NCI-H774 (cell line): ENCODE measurements around the gene PRKCI.
"Not testable (repeated sequence)": the region's sequence is repeated elsewhere in the genome, so short reads cannot be mapped to it uniquely, and the experiment has no call there.

ENCODE experiments used
- DNase-seq: peaks from one replicate; lab custom pipeline; 2025; lab: John Stamatoyannopoulos, UW

The PRKCI gene

DNA sequence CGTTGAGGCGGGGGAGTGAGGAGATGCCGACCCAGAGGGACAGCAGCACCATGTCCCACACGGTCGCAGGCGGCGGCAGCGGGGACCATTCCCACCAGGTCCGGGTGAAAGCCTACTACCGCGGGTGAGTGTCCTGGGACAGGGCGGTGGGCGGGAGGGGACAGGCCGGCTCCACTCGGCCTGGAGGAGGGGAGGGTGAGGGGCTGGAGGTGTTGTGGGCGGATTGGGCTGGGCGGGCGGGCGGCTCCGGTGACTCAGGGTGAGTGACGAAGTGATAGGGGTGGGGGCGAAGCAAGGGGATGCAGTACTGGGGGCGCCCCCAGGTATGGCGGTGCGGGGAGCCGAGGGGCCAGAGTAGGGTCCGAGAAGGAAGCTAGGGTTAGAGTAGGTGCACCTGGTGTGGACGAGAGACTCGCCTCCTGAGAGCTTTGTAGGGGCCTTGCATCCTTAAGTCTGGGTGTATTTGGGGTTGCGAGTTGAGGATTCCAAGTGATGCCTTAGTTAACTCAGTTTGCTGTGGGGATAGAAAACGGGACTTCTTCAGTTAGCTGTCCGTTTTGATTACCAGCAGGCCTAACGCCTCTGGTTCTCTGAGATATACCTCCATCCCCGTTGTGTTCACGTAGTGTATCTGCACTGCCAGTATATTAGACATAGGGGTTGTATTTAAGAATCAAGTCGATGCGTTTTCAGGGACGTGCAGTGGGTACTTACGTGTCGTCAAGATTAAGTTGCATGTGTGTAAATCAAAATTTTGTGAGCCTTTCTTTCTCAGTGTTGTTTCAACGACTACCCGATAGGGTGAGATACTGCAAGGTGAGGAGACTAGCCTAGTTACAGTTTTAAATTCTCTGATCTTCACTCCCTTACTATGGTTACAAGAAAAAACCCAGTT lies 670 bp downstream of the PRKCI start:
- DNase-seq, result peak; percentile 26

- no peak for DNase-seq
These were observed 2.9 kb downstream of the PRKCI start for GRCh38 chr3:170225166-170225565.

- DNase-seq, result no peak
These were observed 4.3 kb downstream of the PRKCI start for GRCh38 chr3:170226426-170226960.

GRCh38 chr3:170228093-170228766 lies 6.0 kb downstream of the PRKCI start:
- no peak for DNase-seq

GRCh38 chr3:170232266-170232665 lies 10.0 kb downstream of the PRKCI start:
- DNase-seq, result no peak

DNA sequence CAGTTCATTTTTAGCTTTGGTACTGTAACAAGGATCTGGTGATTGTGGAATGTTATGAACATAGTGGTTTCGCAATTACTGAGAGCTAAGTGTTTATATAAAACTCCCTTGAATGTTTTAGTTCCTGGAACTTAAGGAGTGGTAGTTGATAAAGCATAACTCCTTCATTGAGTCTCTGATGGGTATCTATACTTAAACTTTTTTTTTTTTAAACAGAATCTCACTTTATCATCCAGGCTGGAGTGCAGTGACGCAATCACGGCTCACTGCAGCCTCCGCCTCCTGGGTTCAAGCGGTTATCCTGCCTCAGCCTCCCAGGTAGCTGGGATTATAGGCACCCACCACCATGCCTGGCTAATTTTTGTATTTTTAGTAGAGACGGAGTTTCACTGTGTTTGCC lies 11.3 kb downstream of the PRKCI start:
- no peak for DNase-seq

GRCh38 chr3:170240142-170240541 lies 17.9 kb downstream of the PRKCI start:
- DNase-seq, result no peak

DNA sequence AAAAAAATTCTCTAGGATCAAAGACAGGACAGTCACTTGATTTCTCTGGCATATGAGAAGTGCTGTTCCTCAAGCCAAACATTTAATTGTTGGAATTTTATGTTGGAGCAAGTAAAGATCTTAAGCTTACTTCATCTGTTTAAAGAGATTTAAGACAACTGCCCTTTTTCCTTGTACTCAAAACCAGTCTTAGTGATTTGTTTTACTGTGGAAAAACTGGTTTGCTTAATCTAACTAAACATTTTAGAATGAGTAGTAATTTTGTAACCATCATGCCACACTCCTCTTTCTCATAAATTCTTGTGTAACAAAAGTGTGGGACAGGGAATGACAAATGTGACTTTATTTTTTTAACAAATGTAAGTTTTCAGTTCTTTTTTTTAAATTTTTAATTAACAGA lies 18.4 kb downstream of the PRKCI start:
- DNase-seq, result no peak

DNA sequence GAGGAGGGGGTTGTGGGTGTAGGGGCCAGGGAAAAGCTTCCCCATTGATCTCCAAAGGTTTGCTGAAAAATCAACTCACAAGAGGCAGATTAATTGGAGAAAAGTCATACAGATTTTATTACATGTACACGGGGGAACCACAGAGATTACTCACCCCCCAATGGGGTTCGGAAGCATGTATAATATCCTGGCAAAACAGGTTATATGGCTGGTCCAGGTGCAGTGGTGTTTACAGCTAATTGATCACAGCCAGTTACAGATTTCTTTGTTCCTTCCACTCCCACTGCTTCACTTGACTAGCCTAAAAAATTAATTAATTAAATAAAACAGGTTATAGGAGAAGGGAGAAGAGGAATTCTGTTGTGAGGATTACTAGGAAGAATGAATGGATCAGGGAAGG lies 22.4 kb downstream of the PRKCI start:
- DNase-seq, result peak; percentile 36

- no peak for DNase-seq
These were observed 25.7 kb downstream of the PRKCI start for GRCh38 chr3:170247875-170248274.

DNA sequence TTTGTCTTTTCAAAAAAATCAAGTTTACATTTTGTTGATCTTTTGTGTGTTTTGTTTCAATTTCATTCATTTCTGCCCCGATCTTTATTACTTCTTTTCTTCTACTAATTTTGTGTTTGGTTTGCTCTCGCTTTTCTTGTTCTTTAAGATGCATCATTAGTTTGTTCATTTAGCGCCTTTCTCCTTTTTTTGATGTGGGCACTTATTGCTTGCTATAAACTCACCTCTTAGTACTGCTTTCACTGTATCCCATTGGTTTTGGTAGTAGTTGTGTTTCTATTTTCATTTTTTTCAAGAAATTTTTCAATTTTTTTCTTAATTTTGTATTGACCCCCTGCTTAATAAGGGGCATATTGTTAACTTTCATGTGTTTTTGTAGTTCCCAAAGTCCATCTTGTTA lies 34.4 kb downstream of the PRKCI start:
- DNase-seq, result no peak

DNA sequence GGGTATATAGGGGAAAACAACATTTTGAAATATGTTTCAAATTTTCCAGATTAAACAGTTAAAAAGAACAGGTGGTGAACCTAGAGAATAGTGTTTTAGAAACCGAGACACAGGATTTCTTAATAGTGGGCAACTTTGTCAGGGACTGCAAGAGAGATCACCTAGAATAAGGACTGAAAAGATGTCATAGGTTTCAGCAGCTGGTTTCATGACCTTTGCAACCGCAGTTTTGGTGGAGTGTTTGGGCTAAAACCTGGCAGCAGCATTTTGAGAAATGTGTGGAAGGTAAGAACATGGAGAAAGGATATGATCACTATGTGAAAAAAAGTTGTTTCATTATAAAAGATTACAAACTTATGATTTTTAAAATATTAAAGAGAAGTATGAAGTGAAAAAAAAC lies 34.9 kb downstream of the PRKCI start:
- no peak for DNase-seq

- DNase-seq, result no peak
These were observed 35.9 kb downstream of the PRKCI start for GRCh38 chr3:170258105-170258487.

DNA sequence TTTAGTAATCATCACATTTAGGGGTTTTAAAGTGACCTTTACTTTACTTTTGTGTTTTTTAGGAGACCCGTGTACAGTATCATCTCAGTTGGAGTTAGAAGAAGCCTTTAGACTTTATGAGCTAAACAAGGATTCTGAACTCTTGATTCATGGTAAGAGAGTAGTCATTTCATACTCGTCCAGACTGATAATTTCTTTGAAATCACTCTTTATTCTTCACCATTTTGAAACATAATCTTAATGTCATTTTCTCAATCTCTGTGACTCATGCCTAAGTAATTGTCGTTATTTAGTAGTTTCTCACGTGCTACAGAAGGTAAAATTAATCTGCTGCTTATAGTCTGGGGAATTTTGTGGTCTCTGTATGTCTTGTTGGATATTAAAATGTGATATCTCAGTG lies 37.7 kb downstream of the PRKCI start:
- no peak for DNase-seq

GRCh38 chr3:170267793-170268192 lies 45.6 kb downstream of the PRKCI start:
- no peak for DNase-seq

DNA sequence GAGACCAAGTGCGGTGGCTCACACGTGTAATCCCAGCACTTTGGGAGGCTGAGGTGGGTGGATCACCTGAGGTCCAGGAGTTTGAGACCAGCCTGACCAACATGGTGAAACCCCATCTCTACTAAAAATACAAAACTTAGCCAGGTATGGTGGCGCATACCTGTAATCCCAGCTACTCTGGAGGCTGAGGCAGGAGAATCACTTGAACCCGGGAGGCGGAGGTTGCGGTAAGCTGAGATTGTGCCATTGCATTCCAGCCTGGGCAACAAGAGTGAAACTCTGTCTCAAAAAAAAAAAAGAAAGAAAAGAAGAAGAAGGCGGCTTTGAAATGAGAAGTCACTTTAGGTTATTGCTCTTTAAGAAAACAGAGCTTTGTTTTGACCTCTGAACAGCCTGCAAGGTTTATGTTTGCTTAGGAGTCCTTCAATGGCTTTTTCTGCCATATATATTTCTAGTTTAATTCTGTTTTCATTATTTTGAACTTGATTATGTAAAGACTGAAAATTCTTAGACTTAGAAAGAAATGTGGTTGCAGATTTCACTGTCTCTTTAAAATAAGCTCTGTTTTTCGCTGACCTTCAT lies 47.5 kb downstream of the PRKCI start:
- DNase-seq, result not testable (repeated sequence)

DNA sequence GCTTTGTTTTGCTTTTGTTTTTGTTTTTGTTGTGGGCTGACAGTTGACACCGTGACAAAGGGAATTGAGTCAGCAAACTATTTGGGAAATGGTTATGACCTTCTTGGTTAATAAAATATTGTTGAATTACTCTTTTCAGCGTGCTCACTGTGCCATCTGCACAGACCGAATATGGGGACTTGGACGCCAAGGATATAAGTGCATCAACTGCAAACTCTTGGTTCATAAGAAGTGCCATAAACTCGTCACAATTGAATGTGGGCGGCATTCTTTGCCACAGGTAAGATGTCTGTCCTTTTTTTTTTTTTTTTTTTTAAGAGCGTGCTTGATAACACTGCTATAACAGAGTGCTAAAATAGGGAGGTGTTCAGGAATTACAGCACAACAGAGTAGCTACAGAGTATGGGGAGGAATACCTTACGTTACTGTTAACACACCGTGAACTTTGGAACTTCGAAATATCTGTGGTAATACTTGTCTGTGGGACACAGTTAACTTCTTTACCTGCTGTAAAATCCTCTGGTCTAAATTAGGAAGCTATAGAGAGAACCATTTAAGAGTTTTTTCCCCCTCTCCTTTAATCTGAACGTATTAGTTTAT lies 48.2 kb downstream of the PRKCI start:
- no peak for DNase-seq

GRCh38 chr3:170274641-170275040 lies 52.4 kb downstream of the PRKCI start:
- DNase-seq, result no peak

DNA sequence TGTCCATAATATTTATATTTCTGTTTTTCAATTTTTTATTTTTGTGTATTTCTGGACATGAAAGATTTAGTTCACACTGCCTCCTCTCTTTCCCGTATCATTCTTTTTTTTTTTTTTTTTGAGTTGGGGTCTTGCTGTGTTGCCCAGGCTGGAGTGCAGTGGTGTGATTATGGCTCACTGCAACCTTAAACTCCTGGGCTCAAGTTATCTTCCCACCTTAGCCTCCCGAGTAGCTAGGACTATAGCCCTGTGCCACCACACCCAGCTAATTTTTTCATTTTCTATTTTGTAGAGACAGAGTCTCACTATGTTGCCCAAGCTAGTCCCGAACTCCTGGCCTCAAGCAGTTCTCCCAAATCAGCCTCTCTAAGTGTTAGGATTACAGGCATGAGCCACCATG lies 53.6 kb downstream of the PRKCI start:
- no peak for DNase-seq

DNA sequence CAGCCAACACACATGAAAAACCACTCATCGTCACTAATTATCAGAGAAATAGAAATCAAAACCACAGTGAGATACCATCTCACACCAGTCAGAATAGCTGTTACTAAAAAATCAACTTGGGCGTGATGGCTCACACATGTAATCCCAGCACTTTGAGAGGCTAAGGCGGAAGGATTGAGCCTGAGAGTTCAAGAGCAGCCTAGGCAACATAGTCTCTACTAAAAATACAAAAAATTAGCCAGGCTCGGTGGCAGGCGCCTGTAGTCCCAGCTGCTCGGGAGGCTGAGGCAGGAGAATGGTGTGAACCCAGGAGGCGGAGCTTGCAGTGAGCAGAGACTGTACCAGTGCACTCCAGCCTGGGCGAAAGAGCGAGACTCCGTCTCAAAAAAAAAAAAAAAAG lies 55.1 kb downstream of the PRKCI start:
- DNase-seq, result not testable (repeated sequence)

GRCh38 chr3:170277833-170278580 lies 55.8 kb downstream of the PRKCI start:
- DNase-seq, result no peak

- no peak for DNase-seq
These were observed 56.4 kb downstream of the PRKCI start for GRCh38 chr3:170278627-170279026.
